Mesendoderm (in vitro differentiated cells): ENCODE results near the gene GPR157.

Experiments
- DNase-seq: peaks from one replicate; pipeline ENCODE4 v3.0.0; 2013
- H2AK5ac ChIP-seq: 2 replicates; pipeline ENCODE4 v1.6.1; 2013; ENCODE audit warnings: low read length, inconsistent platforms
- H2BK120ac ChIP-seq: 2 replicates; pipeline ENCODE4 v1.6.1; 2013; ENCODE audit warnings: low read depth, mild to moderate bottlenecking, low read length, moderate library complexity, mixed read lengths
- H2BK15ac ChIP-seq: replicated peaks from 2 replicates; pipeline ENCODE4 v1.6.1; 2013; ENCODE audit warnings: low read depth, mild to moderate bottlenecking, moderate library complexity
- H2BK5ac ChIP-seq: 2 replicates; pipeline ENCODE4 v1.6.1; 2013; ENCODE audit warnings: low read length, inconsistent platforms
- H3K18ac ChIP-seq: 2 replicates; pipeline ENCODE4 v1.6.1; 2013; ENCODE audit warnings: mild to moderate bottlenecking, low read length, mixed read lengths
- H3K23ac ChIP-seq: one replicate; pipeline ENCODE4 v1.6.1; 2013; ENCODE audit warnings: low read length
- H3K27ac ChIP-seq: 2 replicates; pipeline ENCODE4 v1.5.1; 2013; ENCODE audit warnings: low read depth, mild to moderate bottlenecking, inconsistent platforms, low read length, moderate library complexity
- H3K27me3 ChIP-seq: 2 replicates; pipeline ENCODE4 v1.6.1; 2013; ENCODE audit warnings: low read length, control low read depth, mild to moderate bottlenecking, inconsistent platforms; ENCODE audit not compliant: insufficient read depth, poor library complexity
- H3K36me3 ChIP-seq: 2 replicates; pipeline ENCODE4 v1.6.1; 2013; ENCODE audit warnings: low read length, inconsistent platforms; ENCODE audit not compliant: control insufficient read depth, insufficient read depth
- H3K4ac ChIP-seq: one replicate; pipeline ENCODE4 v1.6.1; 2013; ENCODE audit warnings: low read depth, mild to moderate bottlenecking, low read length, moderate library complexity
- H3K4me1 ChIP-seq: 2 replicates; pipeline ENCODE4 v1.6.1; 2013; ENCODE audit warnings: low read depth, low read length, inconsistent platforms; ENCODE audit not compliant: control insufficient read depth
- H3K4me2 ChIP-seq: 2 replicates; pipeline ENCODE4 v1.6.1; 2013; ENCODE audit warnings: low read length
- H3K4me3 ChIP-seq: 2 replicates; pipeline ENCODE4 v1.5.1; 2013; ENCODE audit warnings: mild to moderate bottlenecking, low read length
- H3K56ac ChIP-seq: one replicate; pipeline ENCODE4 v1.6.1; 2013; ENCODE audit warnings: low read length
- H3K79me1 ChIP-seq: 2 replicates; pipeline ENCODE4 v1.6.1; 2013; ENCODE audit warnings: low read length, inconsistent platforms
- H3K79me2 ChIP-seq: 2 replicates; pipeline ENCODE4 v1.6.1; 2013; ENCODE audit warnings: mild to moderate bottlenecking, low read length; ENCODE audit not compliant: control insufficient read depth, insufficient read depth
- H3K9ac ChIP-seq: 2 replicates; pipeline ENCODE4 v1.6.1; 2013; ENCODE audit warnings: low read length, inconsistent platforms
- H4K5ac ChIP-seq: one replicate; pipeline ENCODE4 v1.6.1; 2013; ENCODE audit warnings: low read length
- H4K8ac ChIP-seq: one replicate; pipeline ENCODE4 v1.6.1; 2013; ENCODE audit warnings: low read depth, mild to moderate bottlenecking, control low read depth, low read length, moderate library complexity
- WGBS: extraction: QIAGEN DNeasy Blood & Tissue Kit; methylation state at CpG from one replicate; pipeline ENCODE4 v1.1.7; 2013; ENCODE audit warnings: low lambda C conversion rate, missing lambda C conversion rate; ENCODE audit not compliant: insufficient coverage; ENCODE audit errors: extremely low coverage; 5-methylcytosine and 5-hydroxymethylcytosine counted together

Gene GPR157

GRCh38 chr1:9058465-9058864 is 70.4 kb downstream of the GPR157 start:
- no peak overlapping the region for H3K27ac ChIP-seq
- no peaks in the 10 kb centered on the region for H3K4me1 ChIP-seq
- H3K9ac ChIP-seq: no peak overlapping the region
- H3K4me3 ChIP-seq: no peak overlapping the region
- no peak overlapping the region for H2AK5ac ChIP-seq
- H3K18ac ChIP-seq: no peak overlapping the region
- no peak overlapping the region for H2BK120ac ChIP-seq
- no peaks in the 10 kb centered on the region for H3K36me3 ChIP-seq
- H3K79me2 ChIP-seq: no peaks in the 10 kb centered on the region
- no peak overlapping the region for H3K4ac ChIP-seq
- no peaks in the 10 kb centered on the region for H3K79me1 ChIP-seq
- no peak overlapping the region for H2BK15ac ChIP-seq
- WGBS: no CpG with 5 or more reads among the region's 2 CpGs
- no peak overlapping the region for H3K4me2 ChIP-seq
- peak; percentile 29 for DNase-seq
- H3K23ac ChIP-seq: no peak overlapping the region
- no peak overlapping the region for H3K56ac ChIP-seq
- no peaks in the 10 kb centered on the region for H3K27me3 ChIP-seq
- no peak overlapping the region for H4K8ac ChIP-seq
- H4K5ac ChIP-seq: no peak overlapping the region
- no peak overlapping the region for H2BK5ac ChIP-seq

DNA sequence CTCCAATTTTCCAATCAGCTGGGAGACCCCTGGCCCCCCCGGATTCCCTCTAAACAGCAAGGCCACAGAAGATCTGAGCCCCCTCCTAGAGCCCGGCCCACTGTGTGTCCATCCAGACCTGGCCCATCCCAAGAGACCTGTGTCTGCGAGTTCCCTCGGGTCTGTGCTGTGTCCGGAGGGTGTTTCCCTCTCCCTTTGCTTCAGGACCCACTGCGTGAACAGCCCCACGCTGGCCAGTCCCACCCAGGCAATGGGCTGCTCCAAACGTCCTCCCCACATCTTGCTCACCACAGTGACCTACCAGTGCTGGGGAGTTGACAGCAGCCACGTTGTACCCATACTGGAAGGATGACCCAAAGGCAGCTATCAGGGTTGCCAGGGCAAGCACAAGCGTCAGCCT is 71.1 kb downstream of the GPR157 start:
- no peaks in the 10 kb centered on the region for H3K27me3 ChIP-seq
- no CpG with 5 or more reads among the region's 10 CpGs for WGBS
- H3K4me2 ChIP-seq: no peak overlapping the region
- H3K18ac ChIP-seq: no peak overlapping the region
- H4K5ac ChIP-seq: no peak overlapping the region
- no peak overlapping the region for H2AK5ac ChIP-seq
- no peak overlapping the region for H3K4ac ChIP-seq
- no peaks in the 10 kb centered on the region for H3K4me1 ChIP-seq
- H3K79me1 ChIP-seq: no peaks in the 10 kb centered on the region
- H3K56ac ChIP-seq: no peak overlapping the region
- no peak for DNase-seq
- no peak overlapping the region for H2BK5ac ChIP-seq
- no peak overlapping the region for H3K23ac ChIP-seq
- H3K4me3 ChIP-seq: no peak overlapping the region
- H3K9ac ChIP-seq: no peak overlapping the region
- H4K8ac ChIP-seq: no peak overlapping the region
- H2BK15ac ChIP-seq: no peak overlapping the region
- H2BK120ac ChIP-seq: no peak overlapping the region
- no peaks in the 10 kb centered on the region for H3K79me2 ChIP-seq
- no peaks in the 10 kb centered on the region for H3K36me3 ChIP-seq
- H3K27ac ChIP-seq: no peak overlapping the region

DNA sequence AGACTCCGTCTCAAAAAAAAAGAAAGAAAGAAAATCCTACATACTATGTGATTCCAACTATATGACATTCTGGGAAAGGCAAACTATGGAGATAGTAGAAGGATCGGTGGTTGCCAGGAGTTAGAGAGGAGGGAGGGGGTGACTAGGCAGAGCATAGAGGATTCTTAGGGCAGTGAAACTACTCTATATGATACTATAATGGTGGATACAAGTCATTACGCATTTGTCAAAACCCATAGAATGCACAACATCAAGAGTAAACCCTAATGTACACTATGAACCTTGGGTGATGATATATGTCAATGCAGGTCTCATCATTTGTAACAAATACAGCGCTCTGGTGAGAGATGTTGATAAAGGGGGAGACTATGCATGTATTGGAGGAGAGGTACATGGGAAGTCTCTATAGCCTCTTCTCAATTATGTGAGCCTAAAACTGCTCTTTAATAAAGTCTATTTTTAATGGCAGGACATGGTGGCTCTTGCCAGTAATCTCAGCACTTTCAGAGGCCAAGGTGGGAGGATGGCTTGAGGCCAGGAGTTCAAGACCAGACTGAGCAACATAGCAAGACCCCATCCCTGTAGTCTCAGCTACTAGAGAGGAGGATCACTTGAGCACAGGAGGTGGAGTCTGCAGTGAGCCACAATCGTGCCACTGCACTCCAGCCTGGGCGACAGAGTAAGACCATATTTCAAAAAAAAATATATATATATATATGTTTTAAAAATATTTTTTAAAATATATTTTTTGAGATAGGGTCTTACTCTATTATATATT is 76.4 kb downstream of the GPR157 start:
- Histone ChIP-seq H3K4ac (no peak overlapping the region), H3K4me2 (no peak overlapping the region), H2BK5ac (no peak overlapping the region), H2BK15ac (no peak overlapping the region), H3K27me3 (no peaks in the 10 kb centered on the region), H3K9ac (no peak overlapping the region), H2AK5ac (no peak overlapping the region), H3K4me3 (no peak overlapping the region), H3K27ac (no peak overlapping the region), H3K79me2 (no peaks in the 10 kb centered on the region), H3K4me1 (no peaks in the 10 kb centered on the region), H3K36me3 (no peaks in the 10 kb centered on the region), H3K23ac (no peak overlapping the region), H3K56ac (no peak overlapping the region), H2BK120ac (no peak overlapping the region), H4K5ac (no peak overlapping the region), H4K8ac (no peak overlapping the region), H3K18ac (no peak overlapping the region), H3K79me1 (no peaks in the 10 kb centered on the region)
- no peak for DNase-seq
- no CpG with 5 or more reads among the region's 6 CpGs for WGBS

GRCh38 chr1:9051379-9051778 is 77.5 kb downstream of the GPR157 start:
- Histone ChIP-seq H3K18ac (no peak overlapping the region), H3K4me1 (no peaks in the 10 kb centered on the region)

GRCh38 chr1:9050803-9051202 is 78.1 kb downstream of the GPR157 start:
- no peak overlapping the region for H3K4me3 ChIP-seq
- no peak overlapping the region for H2BK15ac ChIP-seq
- H3K9ac ChIP-seq: no peak overlapping the region
- H4K5ac ChIP-seq: no peak overlapping the region
- H3K36me3 ChIP-seq: no peaks in the 10 kb centered on the region
- no peak overlapping the region for H2BK5ac ChIP-seq
- H3K23ac ChIP-seq: no peak overlapping the region
- H2AK5ac ChIP-seq: no peak overlapping the region
- H3K4me2 ChIP-seq: no peak overlapping the region
- no peak overlapping the region for H3K27ac ChIP-seq
- no peak overlapping the region for H4K8ac ChIP-seq
- H3K79me1 ChIP-seq: no peaks in the 10 kb centered on the region
- H3K4me1 ChIP-seq: no peaks in the 10 kb centered on the region
- no peaks in the 10 kb centered on the region for H3K27me3 ChIP-seq
- H3K18ac ChIP-seq: no peak overlapping the region
- no CpG with 5 or more reads among the region's 3 CpGs for WGBS
- DNase-seq: no peak
- no peaks in the 10 kb centered on the region for H3K79me2 ChIP-seq
- no peak overlapping the region for H2BK120ac ChIP-seq
- no peak overlapping the region for H3K56ac ChIP-seq
- H3K4ac ChIP-seq: no peak overlapping the region

More at GRCh38 chr1:9051379-9051778, 77.5 kb downstream of the GPR157 start:
- no peak overlapping the region for H3K9ac ChIP-seq
- H4K8ac ChIP-seq: no peak overlapping the region
- no peak overlapping the region for H2BK5ac ChIP-seq
- H2AK5ac ChIP-seq: no peak overlapping the region
- no peaks in the 10 kb centered on the region for H3K36me3 ChIP-seq
- H4K5ac ChIP-seq: no peak overlapping the region
- no peak overlapping the region for H3K4me2 ChIP-seq
- no peak overlapping the region for H3K4ac ChIP-seq
- no peaks in the 10 kb centered on the region for H3K79me1 ChIP-seq
- no peak for DNase-seq
- no CpG with 5 or more reads among the region's 1 CpG for WGBS
- no peaks in the 10 kb centered on the region for H3K27me3 ChIP-seq
- no peak overlapping the region for H3K4me3 ChIP-seq
- H2BK15ac ChIP-seq: no peak overlapping the region
- no peak overlapping the region for H3K23ac ChIP-seq
- no peak overlapping the region for H2BK120ac ChIP-seq
- H3K27ac ChIP-seq: no peak overlapping the region
- no peak overlapping the region for H3K56ac ChIP-seq
- no peaks in the 10 kb centered on the region for H3K79me2 ChIP-seq
